GM10248 (cell line): ENCODE results near the gene TEX28.
"Not testable (repeated sequence)": the region's sequence is repeated elsewhere in the genome, so short reads cannot be mapped to it uniquely, and the experiment has no call there.

Source experiments
- CTCF ChIA-PET: fragments of 300-600 bp; sonication (Branson Sonifier 250); formaldehyde crosslinking; extraction: SDS; loops from one replicate; lab custom pipeline; 2021; ENCODE audit warnings: antibody characterized with exemption; lab: Yijun Ruan, JAX
- POLR2A ChIA-PET: fragments of 350-650 bp; sonication (Branson Sonifier 250); formaldehyde crosslinking; extraction: SDS; loops from one replicate; lab custom pipeline; 2020; ENCODE audit warnings: antibody characterized with exemption; lab: Yijun Ruan, JAX
- DNase-seq: peaks from one replicate; pipeline ENCODE4 v3.0.0; 2012; ENCODE audit errors: extremely low spot score
- CTCF ChIP-seq: IDR thresholded peaks from 2 replicates; pipeline ENCODE4 v1.5.1; 2012; ENCODE audit warnings: mild to moderate bottlenecking, low read depth; ENCODE audit errors: extremely low read depth, missing control alignments, control extremely low read depth

The TEX28 gene

GRCh38 chrX:154307202-154307601 is 12.3 kb upstream of the TEX28 start:
- DNase-seq, result no peak
- no peak for TF ChIP-seq CTCF
- ChIA-PET CTCF (interaction anchor here (1.7 to 3.3 kb wide), 2 partner anchors 9 to 10 kb away, joined by 7 to 19 read pairs; no protein-coding TSS in a partner anchor), POLR2A (no interaction called here)

GRCh38 chrX:154305541-154306205 is 10.7 kb upstream of the TEX28 start:
- no peak for DNase-seq
- no peak for TF ChIP-seq CTCF
- CTCF ChIA-PET, result no interaction called here
- POLR2A ChIA-PET, result no interaction called here

GRCh38 chrX:154304846-154305245 is 9.9 kb upstream of the TEX28 start:
- POLR2A ChIA-PET, result no interaction called here
- CTCF ChIA-PET, result no interaction called here
- DNase-seq, result no peak
- TF ChIP-seq CTCF, result no peak

GRCh38 chrX:154303476-154303875 is 8.6 kb upstream of the TEX28 start:
- no peak for DNase-seq
- POLR2A ChIA-PET, result no interaction called here
- CTCF ChIA-PET, result interaction anchor here (1.1 kb wide), 1 partner anchor 224 kb away, joined by 3 read pairs; no protein-coding TSS in a partner anchor
- no peak for TF ChIP-seq CTCF

- POLR2A ChIA-PET, DNase-seq, CTCF ChIA-PET: not testable (repeated sequence)
Observed at GRCh38 chrX:154302998-154303397, 8.1 kb upstream of the TEX28 start.

- DNase-seq, result no peak
- CTCF ChIA-PET, result interaction anchor here (4.2 kb wide), 1 partner anchor 7 kb away, joined by 19 read pairs; no protein-coding TSS in a partner anchor
- no peak for TF ChIP-seq CTCF
- POLR2A ChIA-PET, result no interaction called here
Observed at GRCh38 chrX:154300816-154301215, 5.9 kb upstream of the TEX28 start.

- CTCF ChIA-PET, result interaction anchor here (4.2 kb wide), 1 partner anchor 10 kb away, joined by 19 read pairs; no protein-coding TSS in a partner anchor
- DNase-seq, result no peak
- POLR2A ChIA-PET, result interaction anchor here (0.6 kb wide), 1 partner anchor 78 kb away, joined by 3 read pairs; no protein-coding TSS in a partner anchor
- TF ChIP-seq CTCF, result no peak
Observed at GRCh38 chrX:154298312-154298711, 3.4 kb upstream of the TEX28 start.
